Myocyte (in vitro differentiated cells): ENCODE measurements around the gene TTLL11. TPM values are rescaled to one million over a fixed set of nuclear protein-coding genes. Genes with fewer than 3 reads are reported as not detected.
A peak's percentile ranks its signal among the peaks of the same experiment; 100 is the strongest.

Experiments used
- DNase-seq: peaks from one replicate; pipeline ENCODE4 v3.0.0-alpha.2; 2012; ENCODE audit warnings: low read depth
- polyA plus RNA-seq: library from polyadenylated mRNA; unstranded; fragments of >200 nt; gene quantifications from one replicate; pipeline ENCODE4 v1.2.1, GENCODE V29; 2012; ENCODE audit warnings: missing spikeins
- total RNA-seq: library from RNA; depleted of rRNA; stranded (reverse); fragments of >200 nt; gene quantifications from 2 replicates; pipeline ENCODE4 v1.2.3, GENCODE V29; 2014

Gene TTLL11
- total RNA-seq, result 12.1 and 13.5 TPM in 2 replicates
- 7.6 TPM for polyA plus RNA-seq

DNA sequence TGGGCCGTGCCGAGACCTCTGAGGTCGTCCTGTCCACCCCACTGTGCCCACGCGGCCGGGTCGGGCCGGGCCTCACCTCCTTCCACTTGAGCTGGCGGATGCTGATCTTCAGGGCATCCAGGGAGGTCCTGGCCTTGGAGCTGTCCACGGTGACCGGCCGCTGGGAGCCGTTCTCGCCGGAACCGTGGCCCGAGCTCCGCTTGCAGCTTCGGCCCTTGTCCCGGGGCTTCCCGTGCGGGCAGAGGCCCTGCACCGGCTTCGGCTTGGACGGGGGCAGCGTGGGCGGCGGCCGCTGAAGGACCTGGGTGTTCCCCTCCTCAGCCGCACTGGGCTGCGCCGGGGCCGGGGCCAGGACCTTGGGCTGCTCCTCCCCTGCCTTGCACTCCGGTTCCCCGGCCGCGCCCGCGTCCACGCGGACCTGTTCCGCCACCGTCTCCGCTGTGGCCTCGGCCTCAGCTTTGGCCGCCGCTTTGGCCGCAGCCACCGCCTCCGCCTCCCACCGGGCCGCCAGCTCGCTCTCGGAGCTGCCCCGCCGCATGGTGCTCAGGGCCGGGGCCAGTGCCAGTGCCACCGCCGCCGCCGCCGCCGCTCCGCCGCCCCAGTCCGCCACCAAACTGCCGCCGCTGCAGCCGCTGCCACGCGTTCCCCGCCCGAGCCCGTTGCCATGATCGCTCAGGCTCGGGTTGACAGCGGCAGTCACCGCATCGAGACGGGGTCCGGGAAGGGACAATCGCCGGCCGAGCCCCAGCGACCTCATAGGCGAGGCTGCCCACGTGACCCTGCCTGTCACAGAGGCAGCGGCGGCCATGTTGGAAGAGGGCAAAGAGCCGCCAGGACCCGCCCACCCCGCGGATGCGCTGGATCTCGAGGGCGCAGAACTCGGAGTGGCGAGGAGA lies at the start of gene TTLL11:
TTLL11 (minus strand) TSS at position 698 of the 896 bp plus-strand sequence; CDS start at position 538, 160 bp downstream.
- DNase-seq, result peak; percentile 96

- no peak for DNase-seq
These were observed 48.6 kb upstream of the TTLL11 start for GRCh38 chr9:122141671-122142070.

- no peak for DNase-seq
These were observed 47.5 kb upstream of the TTLL11 start for GRCh38 chr9:122140368-122141193.

GRCh38 chr9:122138560-122139268 lies 45.6 kb upstream of the TTLL11 start:
- no peak for DNase-seq

- DNase-seq, result no peak
These were observed 42.4 kb upstream of the TTLL11 start for GRCh38 chr9:122135529-122135859.

DNA sequence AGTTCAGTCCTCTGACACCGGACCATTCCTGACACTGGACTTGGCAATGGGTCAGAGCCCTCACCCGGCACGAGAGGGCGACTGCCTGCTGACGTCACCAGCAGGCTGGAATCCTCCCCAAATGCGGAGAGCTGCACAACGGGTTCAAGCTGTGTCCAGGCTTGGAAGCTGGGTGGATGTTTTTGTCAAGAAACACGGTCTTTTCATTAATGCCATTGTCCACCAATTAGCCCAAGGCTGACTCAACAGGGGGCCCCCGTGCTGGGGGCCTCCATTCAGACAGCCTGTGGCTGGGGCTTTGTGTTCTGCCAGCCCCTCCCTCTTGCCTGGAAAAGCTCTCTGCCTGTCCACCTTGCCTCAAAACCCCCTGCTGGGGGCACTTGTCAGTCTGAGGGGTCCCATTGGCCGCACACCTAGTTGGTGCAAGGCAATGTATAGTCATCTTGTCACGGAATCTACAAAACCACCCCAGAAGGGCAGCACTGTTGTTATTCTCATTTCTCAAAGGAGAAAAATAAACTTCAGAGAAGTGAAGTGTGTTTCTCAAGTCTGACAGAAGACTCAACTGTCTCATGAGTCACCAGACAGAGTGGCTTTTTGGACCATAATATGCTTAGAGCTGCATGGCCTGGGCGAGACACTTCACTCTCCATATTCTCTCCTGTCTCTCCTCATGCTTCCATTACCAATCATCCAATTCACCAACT lies 41.9 kb upstream of the TTLL11 start:
- no peak for DNase-seq

- no peak for DNase-seq
These were observed 41.0 kb upstream of the TTLL11 start for GRCh38 chr9:122133984-122134535.

DNA sequence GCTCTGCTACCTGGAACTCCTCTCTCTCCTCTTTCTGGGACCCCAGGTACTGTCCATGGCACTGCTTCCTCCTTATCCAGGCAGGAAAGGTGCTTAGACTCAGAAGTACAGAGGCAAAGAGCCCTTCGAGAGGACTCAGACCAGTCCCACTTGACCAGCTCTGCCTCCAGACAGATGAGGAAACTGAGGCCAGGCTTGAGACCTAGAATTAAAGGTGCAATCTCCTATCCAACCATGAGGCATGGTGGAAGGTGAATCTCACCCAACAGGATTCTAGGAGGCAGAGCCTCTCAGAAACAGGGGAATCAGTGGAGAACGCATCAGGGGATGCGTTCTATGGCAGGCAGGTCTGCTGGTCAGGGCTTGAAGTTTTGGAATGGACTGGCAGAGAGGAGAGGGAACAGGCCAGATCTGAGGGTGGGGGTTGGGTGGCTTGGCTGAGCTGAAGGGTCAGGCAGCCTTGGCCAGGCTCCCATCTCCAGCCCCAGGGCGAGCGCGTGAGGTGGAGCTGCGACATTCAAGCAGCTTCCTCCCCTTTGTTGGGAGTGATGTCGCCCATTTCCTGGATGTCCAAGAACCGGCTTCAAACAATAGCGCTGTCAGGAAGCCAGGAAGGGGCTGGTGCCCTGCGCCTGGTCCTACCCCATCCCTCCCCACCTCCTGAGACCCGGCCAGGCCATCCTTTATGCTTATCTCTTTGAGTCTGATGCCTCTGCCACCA lies 40.3 kb upstream of the TTLL11 start:
- no peak for DNase-seq

DNA sequence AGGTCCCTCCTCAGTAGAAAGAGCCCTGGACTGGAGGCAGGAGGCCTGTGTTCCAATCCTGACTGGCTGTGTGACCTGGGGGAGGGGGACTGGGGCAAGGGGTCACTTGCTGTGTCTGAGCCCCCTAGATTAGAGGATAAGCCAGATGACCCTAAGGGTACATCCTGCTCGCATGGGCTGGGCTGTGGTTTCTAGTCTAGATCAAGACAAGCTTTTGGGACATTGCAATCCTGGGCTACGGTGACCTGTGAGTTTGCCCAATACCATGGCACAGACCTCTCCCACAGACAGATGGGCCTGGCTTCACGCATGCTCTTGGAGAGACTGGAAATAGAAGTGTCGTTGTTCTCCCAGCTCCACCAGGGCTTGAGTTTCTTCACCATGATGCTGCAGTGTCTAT lies 39.4 kb upstream of the TTLL11 start:
- no peak for DNase-seq

GRCh38 chr9:122131401-122132001 lies 38.4 kb upstream of the TTLL11 start:
- DNase-seq, result no peak

DNA sequence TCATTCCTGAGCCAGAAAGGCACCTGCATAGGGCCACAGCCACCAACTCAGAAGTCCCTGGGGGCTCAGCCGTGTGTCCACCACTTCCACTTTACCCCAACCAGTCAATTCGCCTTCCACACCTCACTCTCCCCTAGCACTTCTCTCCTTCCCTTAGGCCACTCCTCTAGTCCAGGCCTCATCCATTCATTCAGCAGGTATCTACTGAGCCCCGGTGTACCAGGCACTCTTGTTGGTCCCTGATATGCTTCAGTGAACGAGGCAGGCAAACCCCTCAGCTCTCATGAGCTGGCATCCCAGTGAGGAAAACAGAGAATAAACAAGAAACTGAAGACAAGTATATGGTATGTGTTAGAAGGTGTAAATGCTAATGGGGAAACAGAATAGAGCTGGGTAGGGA lies 37.7 kb upstream of the TTLL11 start:
- no peak for DNase-seq

DNA sequence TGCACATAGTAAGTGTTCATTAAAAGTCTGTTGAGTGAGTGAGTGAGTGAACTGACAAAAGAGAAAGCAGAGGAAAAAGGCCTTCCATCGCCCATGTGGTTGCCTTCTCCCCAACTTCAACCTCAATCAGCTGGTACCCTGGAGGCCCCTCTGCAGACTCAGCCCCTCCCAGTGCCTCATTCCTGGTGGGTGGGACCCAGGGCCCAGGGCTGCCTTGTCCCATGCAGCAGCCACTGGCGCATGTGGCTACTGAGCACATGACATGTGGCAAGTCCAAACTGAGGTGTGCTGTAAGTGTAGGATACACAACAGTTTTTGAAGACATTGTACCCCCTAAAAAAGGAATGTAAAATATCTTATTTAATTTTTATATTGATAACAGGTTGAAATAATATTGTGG lies 36.9 kb upstream of the TTLL11 start:
- DNase-seq, result no peak

GRCh38 chr9:122128969-122129343 lies 35.8 kb upstream of the TTLL11 start:
- no peak for DNase-seq

GRCh38 chr9:122128007-122128968 lies 35.2 kb upstream of the TTLL11 start:
- DNase-seq, result no peak

DNA sequence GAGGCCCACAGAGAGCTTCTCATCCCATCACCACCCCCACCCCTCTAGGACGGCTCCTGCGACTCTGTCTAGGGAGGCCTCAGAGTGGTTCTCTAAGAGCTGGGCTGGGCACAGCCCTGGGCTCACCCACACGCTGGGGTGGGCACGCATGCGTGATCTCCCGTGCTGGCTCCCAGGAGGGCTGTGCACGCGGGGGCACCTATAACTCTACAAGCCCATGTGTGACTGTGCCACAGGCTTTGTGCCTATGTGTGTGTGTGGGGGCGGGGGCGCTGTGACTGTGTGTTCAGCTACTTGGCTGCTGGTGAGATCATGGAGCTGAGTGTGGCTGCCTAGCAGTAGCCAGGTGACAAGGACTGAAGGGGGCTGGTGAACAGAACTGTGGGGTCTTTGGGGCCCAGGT lies 34.3 kb upstream of the TTLL11 start:
- no peak for DNase-seq

- DNase-seq, result peak; percentile 30
These were observed 33.5 kb upstream of the TTLL11 start for GRCh38 chr9:122126331-122127261.
